CD4-positive, alpha-beta T cell treated with Interleukin-6 for 4 hours (primary cell): ENCODE data around the gene C5orf58.

ENCODE experiments used
- DNase-seq: peaks from one replicate; pipeline ENCODE4 v3.0.0-alpha.2; 2020; ENCODE audit warnings: mixed read lengths

Gene C5orf58, protein sequence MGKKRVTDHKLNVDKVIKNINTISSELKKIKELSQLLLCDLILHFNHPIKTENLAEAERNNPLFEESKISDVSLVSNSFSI

DNA sequence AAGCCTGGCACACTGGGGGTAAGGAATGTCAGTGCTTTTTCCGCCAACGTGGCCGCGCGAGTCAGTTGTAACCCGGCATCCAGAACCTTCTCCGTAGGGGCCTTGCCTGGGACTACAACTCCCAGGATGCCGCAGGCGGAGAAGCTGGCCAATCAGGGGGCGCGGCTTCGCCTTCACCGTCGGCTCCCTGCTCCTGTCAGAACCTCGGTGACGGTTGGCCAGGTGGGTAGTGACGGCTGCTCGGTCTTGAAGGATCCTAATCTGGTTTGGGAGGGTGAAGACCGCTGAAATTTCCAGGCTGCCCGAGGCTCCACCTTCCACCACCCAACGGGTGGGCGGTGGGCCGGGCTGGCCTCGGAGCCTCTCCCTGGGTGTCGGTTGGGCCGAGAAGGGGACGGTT, at the start of gene C5orf58:
TSS of gene C5orf58 (plus strand) at position 200 of the 400 bp plus-strand sequence. CDS start 1,992 bp downstream, outside the sequence.
- DNase-seq, result no peak

DNA sequence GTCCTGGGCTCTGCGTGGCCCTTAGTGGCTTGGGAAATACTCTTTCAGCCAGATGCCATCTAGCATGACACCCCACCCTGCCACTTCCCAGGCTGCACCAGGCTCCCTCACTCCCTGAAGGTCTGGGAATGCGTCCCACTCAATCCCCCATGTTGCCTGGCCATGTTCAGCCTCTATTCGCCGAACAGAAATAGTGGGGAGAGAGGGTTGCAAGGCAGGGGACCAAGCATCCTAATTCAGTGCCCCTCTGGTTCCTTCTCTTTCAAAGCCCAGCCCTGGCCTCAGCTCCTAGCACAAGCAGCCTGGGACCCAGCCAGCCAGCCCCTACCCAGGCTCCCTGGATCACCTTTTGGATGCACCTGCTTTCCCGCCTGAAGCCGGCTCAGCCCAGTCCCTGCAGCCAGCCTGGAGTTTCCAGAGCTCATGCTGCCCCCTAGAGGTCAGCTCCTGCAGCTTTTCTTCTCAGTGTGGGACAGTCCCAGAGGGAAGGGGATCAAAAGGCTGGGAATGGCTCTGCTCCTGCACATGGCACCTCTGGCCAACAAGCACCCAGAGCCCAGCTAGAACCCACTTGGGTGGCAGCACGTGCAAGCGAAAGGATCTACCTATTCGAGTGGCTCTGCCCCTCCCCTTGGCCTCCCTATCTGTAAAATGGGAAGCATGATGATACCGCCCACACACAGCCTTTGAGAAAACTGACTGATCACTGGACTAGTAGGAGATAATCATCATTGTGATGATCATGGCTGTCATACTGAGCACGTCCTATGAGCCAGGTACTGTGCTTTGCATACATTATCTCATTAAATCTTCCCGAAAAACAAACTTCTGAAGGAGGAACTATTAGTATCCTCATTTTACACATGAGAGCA, 48.7 kb upstream of the C5orf58 start:
- DNase-seq, result peak; percentile 42

DNA sequence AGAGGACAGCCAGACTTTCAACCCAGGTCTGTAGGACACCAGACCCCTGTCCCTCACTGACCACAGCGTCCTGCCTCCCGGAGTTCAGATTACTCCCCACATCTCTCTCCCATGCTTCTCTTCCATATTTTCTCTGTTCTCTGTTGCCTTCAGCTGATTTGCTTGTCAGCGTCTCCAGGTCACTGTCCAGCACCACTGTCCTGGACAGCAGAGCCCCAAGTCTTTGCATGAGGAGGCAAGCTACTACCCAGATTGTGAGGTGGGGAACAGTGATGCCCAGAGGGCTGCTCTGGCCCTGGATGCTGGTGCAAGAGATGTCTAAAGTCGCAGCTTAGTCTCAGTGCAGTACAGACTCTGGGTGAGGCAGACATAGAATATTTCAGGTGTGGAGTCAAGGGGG, 48.0 kb upstream of the C5orf58 start:
- DNase-seq, result no peak

DNA sequence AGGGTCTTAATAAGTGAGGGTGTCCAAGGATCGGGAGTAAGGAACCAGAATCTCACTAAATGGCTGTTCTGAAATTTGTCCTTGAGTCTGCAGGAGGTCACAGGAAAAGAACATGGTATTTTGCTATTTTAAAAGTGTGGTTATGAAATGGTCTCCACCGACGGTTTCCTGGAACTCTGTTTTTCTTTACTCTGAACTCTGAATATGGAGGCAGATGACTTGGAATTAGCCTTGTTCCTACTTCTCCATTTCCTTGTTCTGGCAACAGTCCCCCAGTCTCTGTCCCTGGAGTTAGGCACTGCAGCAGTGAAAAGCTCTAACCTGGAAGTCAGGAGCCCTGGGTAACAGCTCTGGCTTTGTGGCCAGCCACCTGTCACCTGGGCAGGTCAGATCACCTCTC, 46.6 kb upstream of the C5orf58 start:
- DNase-seq, result no peak

DNA sequence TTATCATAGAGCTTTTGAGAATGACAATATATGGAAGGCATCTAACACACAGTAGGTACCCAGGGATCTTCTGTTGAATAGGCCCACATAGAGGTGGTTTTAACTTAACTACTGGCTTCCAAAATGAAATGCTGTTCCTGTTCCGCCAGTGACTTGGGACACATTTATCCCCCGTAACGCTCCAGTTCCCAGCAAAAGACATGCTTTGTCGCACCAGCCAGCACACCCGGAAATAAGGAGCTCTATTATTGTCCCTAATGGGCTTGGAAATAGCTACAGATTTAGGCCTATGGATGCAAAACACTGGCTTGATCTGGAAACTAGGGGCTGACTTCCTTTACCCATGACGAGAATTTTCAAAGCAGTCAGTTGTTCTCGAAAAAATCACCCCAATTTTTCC, 45.9 kb upstream of the C5orf58 start:
- DNase-seq, result no peak

DNA sequence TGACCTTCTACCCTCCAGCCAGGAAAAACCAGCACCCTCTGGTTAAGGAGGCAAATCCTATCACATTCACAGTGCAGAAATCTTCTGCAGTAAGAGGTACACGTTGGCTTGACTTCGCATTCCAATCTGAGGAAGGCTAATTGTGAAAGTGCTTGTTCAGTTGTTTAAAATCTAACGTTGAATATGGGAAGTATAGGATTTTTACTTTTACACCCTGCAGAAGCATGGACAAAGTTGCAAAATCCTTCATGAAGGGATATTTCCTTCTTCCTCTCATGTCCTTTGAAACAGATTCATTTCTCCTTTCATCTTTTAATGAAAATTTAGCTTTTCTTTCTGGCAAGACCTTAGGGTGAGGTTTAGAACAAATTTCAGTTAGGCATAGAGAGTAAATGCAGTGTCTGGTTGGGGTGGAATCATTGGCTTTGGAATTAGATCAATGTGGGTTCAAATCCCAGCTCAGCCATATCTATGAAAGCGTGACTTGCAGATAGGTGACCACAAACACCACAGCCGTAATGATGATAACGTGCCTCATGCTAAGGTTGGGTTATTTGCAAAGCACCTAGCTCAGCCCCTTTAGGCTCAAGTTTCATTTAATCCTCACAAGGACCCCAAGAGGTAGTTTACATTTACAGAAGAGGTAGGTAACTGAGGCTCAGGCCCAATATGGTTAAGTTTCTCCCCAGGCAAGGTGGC, 42.2 kb upstream of the C5orf58 start:
- DNase-seq, result no peak

DNA sequence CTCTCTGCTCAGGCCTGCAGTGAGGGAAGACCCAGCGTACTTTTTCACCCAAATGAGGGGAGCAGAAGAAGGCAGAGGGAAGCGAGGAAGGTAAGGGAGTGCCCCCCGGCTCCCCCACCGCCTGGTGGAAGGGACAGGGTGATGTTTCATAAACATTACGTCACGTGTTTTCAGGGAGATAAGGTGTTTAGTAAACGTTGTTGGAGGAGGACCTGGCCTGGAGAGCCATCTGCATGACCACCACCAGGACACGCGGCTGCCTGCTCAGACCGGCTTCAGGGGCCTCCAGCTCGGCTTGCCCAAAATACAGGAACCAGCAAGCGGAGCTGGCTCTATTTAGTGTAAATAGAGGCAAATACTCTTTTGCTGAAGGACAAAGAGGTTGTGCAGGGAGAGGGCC, 40.0 kb upstream of the C5orf58 start:
- DNase-seq, result no peak

DNA sequence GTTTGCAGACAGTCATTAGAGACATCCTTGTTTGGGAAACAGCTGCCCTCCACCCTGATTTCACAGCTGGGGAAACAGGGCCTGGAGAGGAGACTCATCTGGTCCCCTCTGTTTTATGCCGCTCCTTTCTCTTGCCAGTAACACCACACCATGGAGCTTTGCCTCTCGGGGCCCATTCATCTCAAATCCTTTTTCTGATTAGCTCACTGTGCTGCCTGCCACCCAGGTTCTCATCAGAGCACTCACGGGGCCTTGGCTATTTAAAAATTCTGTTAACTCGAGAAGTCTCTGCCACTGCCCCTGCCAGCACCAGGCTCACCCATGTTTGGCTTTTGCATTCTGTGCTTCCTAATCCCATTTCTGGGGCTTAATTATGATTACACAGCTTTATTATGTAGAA, 36.8 kb upstream of the C5orf58 start:
- DNase-seq, result no peak

DNA sequence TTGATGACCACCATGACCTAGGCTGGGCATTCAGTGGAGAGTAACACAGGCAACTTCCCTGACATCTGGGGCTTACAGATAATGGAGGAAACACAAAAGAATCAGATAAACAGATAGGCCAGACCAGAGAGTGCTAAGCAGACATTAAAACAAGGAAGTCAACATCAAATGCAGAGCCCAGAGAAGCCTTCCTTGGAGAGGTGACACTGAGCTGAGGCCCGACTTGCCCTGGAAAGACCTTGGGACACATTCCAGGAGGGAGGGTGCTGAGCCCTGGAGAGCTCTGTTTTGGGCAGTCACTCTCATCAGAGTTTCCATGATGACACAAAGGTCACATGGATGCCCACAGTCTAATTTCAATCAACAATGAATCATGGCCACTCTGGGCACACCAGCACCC, 31.9 kb upstream of the C5orf58 start:
- no peak for DNase-seq

DNA sequence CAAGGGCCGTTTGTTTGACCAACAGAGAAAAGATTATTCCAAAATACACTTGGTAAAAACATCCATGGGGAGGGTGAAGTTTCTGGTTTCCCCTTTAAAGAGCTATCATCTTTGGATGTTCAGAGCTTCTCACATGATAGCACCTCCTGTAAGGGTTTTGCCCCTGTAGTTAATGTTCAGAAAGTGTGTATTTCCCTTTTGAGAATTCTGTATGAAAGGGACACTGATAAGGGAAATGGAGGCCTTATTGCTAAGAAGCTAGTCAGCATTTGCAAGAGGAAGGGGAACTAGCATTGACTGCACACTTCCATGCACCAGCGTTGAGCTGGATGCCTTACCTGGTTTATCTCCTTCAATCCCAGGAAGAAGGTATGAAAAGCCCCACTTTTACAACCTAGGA, 31.5 kb upstream of the C5orf58 start:
- no peak for DNase-seq

DNA sequence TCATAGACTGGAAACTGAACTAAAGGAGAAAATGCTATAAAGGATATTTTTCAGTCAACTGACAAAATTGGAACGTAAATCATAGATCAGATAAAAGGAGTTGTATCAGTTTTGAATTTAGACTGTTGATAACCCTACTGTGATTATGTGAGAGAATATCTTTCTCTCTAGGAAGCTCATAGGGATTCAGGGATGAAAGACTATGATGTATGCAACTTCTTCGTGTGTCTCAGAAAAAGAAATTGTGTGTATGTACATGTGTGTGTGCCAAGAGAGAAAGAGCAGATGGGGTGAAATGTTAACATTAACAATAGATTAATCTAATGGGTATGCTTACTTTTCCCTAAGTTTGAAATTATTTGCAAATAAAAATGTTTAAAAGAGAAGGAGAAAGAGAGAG, 30.7 kb upstream of the C5orf58 start:
- DNase-seq, result no peak

DNA sequence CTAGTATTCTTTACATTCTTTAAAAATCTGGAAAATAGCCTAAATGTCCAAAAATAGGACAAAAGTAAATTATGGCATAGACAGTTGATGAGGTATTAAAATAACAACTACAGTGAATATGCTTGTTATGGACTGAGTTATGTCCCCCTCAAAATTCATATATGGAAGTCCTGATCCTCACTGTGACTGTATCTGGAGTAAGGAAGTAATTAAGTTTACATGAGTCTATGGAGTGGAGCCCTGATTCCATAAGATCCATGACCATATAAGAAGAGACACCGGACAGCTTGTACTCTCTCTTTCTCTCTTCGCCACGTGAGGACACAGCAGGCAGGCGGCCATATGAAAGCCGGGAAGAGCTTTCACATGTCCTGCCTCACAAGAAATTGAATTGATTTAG, 28.6 kb upstream of the C5orf58 start:
- DNase-seq, result no peak

DNA sequence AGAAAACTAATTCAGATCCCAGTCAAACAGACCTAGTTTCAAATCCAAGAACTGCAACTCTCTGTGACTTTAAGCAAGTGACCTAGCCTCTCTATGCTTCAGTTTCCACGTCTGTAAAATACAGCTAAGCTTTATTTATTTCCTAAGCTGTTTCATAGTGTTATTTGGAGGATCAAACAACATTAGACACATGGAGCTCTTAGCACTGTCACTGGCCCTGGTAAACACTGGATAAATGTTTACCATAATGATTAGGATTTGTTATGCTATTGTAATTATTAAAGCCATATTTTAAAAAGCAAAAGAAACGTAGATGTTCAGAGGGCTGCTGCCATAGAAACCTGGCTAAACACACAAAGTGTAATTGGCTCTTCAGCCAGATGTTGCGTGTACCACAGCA, 26.6 kb upstream of the C5orf58 start:
- no peak for DNase-seq

DNA sequence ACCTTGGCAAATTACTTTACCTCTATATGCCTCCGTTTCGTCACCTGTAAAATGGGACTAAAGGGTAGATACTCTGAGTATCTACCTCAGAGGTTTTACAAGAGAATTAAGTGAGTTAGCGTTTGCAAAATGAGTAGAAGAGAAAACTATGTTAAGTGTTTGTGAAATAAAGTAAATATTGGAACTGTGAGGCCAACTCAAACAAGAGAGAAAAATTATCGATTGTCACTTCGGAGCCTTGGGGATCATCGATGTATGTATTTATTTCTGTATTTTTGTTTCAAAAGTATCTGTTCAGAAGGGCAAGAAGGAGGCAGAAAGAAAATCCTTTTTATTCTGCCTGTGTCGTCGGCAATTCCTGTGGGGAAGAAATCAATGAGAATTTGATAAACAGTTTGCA, 25.8 kb upstream of the C5orf58 start:
- DNase-seq, result no peak

DNA sequence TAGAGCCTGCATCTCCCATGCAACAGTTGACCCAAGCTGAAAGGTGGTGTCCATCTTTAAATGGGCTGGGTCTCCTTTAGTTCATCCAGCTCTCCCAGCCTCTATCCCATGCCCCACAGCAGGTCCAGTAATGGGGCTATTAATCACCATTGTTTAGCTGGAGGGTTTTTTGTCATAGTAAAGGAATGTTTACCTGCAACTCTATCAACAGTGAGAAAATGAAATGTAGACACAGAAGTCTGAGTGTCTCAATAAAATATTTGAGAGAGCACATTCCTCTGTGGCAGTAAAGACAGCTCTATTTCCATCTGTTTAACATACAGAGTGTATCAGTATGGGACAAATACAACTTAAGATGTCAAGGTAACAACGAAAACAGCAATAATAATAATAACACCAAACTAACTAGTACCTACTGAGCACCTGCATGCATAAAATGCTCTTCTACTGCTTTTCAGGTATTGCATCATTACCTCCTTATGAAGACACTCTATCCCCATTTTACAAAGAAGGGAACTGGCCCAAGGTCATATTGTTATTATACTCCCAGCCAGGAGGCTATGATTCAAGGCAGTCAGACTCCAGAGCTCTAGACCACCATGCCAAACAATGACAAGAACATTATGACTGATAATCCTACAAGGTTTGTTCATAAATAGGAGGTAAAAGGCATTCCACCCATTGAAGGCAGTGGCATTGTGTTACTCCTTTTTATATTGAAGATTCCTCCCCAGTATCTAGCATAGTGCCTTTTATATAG, 21.0 kb upstream of the C5orf58 start:
- DNase-seq, result no peak

DNA sequence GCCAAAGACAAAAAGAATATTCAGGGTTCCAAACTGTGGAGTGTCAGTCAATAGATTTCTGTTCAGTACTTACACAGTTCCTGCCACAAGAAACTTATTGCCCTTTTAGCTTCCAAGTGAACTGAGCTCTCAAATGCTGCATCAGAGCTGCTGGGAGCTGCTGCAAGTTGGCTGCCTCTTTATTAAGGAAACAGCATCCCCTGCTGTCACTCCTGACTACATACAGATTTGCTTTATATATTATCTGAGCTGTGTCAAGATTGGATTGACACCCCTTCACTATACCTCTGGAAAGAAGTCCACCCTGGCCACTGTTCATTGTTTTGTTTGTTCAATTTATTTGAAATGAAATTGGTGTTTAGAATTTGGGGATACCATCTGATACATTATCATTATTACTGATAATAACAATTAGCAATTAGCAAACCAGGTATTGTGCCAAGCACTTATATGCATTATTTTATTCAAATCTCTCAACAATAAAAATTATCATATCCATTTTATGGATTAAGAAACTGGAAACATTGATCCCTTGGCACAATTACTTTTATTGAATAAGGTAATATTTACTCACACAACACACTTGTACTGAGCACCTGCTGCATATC, 16.4 kb upstream of the C5orf58 start:
- DNase-seq, result no peak

DNA sequence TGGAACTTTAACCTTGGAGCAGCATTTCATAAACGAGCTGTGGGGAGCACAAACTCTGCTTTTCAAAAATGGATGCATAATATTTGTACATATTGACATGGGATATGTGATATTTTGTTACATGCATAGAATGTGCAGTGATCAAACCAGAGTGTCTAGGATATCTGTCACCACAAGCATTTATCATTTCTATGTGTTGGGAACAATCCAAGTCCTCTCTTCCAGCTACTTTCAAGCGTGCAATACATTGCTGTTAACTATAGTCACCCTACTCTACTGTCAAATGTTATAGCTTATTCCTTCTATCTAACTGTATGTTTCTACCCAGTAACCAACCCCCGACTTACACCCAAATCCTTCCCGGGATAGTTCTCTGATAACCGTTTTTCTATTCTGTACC, 15.0 kb upstream of the C5orf58 start:
- no peak for DNase-seq

DNA sequence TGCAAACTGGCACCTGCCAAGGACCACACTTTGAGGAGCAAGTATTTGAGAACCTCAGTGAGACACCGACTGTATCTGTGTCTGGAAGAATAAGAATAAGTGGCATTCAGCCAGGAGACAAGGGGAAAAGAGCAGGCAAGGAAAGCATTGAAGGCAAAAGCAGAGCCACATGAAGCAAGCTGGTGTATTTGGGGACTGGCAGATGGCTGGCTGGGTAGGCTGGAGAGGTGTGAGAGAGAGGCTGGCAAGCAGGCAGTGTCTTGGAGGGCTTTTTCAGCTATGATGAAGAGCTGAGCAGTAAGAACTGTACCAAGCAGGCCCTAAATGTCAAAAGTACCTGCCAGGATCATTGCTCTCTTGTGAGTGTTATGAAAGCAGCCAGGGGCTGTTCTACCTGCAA, 14.1 kb upstream of the C5orf58 start:
- DNase-seq, result no peak

DNA sequence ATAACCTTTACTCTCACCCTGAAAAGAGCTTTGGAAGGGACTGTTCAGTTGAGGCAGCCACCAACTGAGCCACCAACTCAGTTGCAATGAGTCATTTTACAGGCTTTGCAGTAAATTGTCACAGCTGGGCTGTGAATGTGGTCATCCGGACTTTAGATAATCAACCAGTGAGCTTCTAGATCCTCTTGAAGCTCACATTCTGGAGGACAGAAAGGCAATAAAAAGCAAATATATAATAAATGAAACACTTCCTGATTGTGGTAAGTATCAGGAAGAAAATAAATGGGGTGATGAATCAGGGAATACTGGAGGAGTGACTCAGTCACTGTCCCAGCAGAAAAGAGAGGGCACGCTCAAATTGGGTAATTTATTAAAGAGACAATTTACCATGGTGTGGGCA, 13.2 kb upstream of the C5orf58 start:
- no peak for DNase-seq

DNA sequence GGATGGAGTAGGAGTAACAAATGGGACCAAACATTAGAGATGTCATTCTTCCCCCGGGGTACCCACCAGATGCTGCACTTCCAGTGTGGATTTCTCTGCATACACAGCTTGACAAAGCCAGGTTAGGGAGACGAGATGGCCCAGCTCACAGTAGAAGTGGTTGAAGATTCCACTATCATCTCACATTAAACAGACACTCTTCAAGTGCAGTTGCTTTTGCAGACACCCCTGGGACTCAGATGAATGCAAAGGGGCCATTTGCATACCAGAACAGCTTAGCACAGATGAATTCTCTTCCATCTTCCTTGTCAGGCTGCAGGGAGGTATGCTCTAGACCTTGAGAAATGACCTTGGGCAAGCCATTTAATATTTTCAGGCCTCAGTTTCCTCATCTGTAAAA, 12.6 kb upstream of the C5orf58 start:
- no peak for DNase-seq

DNA sequence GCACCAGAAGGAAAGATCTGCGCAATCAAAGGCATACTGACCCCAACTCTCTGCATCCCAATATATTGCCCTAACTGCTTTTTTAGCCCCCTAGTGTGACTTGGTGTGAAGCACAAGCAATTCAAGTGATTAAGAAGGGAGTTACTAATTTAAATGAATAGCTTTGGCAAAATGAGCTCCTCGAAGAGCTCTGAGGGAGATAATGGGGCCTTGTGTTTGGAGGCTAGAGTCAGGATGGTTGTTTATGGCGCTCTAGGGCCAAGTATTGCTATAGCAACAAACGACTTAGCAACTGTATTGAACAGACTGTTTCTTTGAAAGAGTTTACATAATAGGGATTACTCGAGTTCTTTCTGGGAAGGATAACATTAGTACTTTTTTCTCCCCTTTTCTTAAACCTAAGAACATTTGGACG, 11.5 kb upstream of the C5orf58 start:
- no peak for DNase-seq

DNA sequence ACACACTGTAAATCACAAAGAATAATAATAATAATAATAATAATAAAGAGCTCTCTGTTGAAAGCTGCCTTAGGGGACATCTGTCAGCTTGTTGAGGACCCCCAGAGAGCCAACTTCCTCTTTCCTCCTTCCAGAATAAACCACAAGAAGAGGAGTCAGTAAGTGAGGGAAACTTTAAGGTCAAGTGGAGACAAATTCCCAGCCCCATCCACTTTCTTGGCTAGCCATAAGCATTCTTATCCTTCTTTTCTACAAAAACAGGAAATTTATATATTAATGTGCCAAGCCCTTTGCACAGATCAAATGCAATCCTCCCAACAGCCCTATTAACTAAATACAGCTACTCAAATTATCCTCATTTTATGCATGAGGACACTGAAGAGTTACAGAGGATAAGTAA, 9.4 kb upstream of the C5orf58 start:
- DNase-seq, result no peak

DNA sequence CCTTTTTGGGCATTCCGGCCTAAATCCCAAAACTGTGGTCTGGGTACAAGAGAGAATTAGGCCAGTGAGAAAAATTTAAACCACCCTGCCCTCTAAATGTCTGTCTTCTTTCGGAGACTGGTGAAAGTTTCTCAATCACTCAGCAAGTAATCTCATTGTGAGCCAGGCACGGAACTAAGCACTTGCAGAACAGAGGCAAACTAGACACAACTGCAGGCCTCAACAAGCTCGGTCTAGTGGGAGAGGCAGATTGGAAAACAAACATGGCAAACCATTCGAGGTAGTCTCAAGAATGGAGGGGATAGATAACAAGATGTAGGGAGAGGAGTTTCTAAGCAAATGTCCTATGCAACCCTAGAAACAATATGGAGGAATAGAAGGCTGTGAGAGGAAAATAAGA, 8.9 kb upstream of the C5orf58 start:
- no peak for DNase-seq
